GM15510 (cell line): ENCODE measurements around the gene ANTXR2.
A peak's percentile ranks its signal among the peaks of the same experiment; 100 is the strongest.

Experiments used
- POLR2A ChIP-seq: IDR thresholded peaks from 3 replicates; pipeline ENCODE4 v1.6.1; 2011; ENCODE audit warnings: borderline replicate concordance; ENCODE audit not compliant: insufficient read length; ENCODE audit errors: extremely low read depth

The ANTXR2 gene

DNA sequence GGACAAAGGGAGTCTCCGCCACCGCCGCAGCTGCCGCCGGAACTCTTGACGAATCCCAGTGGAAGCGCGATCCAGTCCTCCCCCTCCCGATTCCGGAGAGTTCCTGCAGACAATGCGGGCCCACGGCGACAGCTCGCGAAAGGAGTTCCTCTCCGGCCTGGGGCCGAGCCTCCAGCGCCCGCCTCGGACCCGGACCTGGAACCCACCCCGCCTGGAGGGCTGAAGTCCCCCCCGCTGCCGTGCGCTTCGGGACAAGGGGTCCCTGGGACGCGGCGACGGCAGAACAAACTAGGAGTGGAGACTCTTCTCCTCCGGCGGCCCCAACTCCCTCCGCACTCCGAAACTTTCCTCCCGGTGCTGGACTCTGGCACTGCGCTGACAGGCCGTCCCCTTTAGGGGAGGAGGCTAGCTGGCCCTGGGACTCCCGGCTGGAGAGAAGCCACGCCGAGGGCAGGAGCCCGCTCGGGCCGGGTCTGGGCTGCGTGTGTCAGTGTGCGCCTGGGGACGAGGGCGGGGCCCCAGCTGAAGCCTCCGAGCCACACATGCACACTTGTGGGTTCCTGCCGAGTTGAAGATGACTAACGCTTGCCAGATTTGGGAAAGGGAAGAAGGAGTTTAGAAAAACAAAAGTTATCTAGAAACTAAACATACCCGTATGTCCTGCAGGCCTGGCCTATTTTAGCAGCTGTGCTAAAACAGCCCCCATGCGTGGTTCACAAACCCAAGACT, at the start of gene ANTXR2:
ANTXR2 (minus strand) TSS at position 486 of the 729 bp plus-strand sequence. CDS start 669 bp downstream, outside the sequence.
- peak; percentile 46 for TF ChIP-seq POLR2A

DNA sequence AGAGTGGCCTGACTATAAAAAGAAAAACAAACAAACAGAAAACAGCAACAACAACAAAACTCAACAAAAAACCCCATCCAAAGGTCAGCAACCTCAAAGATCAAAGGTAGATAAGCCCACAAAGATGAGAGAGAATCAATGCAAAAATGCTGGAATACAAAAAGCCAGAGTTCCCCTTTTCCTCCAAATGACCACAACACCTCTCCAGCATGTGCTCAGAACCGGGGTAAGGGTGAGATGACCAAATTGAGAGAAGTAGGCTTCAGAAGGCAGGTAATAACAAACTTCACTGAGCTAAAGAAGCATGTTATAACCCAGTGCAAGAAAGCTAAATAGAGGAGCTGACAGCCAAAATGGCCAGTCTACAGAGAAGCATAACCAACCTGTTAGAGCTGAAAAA, 43.5 kb upstream of the ANTXR2 start:
- TF ChIP-seq POLR2A = no peak

DNA sequence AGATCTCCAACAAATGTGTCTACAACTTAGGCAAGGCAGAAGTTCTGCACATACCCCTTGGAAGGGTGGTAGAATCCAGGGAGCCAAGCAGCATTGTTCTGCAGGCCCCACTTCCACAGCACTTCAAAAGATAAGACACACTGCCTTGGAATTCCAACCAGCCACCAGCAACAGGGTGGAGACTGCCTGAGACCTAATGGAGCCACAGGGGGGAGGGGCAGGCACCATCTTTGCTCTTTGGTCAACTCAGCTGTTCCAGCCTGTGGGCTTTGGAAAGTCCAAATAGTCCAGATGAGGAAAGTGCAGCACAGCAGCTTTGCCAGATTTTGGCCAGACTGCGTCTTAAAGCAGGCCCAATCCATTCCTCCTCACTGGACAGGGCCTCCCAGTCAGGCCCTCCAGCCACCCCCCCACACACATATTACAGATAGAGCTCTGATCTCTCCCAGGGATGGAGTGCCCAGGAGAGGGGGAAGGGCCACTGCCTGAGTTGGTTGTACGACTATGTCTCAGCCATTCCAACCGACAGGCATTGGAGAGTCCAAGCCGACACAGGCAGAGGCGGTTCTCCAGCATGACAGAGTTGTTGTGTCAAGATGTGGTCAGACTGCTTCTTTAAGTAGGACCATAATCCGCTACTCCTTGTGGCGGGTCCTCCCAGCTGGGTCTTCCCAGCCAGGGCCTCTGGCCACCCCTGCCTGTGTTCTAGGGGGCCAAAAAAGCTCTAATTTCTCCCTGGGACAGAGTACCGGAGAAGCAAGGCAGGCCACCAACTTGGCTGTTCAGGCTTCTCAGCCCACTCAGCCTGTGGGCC, 42.5 kb upstream of the ANTXR2 start:
- TF ChIP-seq POLR2A = no peak

DNA sequence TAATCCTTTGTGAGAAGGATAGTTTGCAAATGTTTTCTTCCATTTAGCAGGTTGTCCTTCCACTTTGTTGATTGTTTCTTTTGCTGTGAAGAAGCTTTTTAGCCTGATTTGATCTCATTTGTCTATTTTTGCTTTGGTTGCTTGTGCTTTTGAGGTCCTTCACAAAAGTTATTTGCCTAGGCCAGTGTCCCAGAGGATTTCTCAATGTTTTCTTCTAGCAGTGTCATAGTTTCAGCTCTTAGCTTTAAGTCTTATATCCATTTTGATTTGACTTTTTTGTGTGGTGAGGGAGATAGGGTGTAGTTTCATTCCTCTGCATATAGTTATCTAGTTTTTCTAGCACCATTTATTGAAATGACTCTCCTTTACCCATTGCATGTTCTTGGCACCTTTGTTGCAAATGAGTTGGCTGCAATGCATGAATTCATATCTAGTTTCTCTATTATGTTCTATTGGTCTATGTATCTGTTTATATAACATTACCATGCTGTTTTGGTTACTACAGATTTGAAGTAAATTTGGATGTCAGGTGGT, 41.8 kb upstream of the ANTXR2 start:
- no peak for TF ChIP-seq POLR2A

DNA sequence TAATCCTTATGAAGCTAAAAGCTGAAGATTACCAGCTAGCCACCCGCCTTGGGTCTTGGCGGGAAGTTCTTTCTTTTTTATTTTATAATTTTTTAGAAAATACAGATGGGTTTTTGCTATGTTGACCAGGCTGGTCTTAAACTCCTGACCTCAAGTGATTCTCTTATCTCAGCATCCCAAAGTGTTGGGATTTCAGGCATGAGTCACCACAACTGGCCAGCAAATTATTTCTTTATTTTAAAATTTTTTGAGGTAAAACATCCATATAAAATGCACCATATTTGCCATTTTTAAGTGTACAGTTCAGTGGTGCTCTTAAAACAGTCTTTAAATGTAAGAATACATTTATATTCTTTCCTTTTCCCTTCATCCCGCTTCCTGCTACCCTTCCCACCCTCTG, 40.6 kb upstream of the ANTXR2 start:
- TF ChIP-seq POLR2A = no peak

DNA sequence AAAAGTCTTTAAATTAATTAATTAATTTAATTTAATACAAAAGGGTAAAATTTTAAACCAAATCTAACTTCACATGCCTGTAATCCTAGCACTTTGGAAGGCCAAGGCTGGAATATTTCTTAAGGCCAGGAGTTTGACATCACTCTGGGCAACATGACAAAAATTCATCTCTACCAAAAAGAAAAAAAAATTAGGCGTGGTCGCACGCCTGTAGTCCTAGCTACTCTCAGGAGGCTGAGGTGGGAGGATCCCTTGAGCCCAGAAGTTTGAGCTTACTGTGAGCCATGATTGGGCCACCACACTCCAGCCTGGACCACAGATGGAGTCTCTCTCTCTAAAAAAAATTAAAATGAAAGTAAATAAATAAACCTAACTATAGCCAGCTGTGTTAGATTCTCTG, 39.2 kb upstream of the ANTXR2 start:
- TF ChIP-seq POLR2A = no peak

DNA sequence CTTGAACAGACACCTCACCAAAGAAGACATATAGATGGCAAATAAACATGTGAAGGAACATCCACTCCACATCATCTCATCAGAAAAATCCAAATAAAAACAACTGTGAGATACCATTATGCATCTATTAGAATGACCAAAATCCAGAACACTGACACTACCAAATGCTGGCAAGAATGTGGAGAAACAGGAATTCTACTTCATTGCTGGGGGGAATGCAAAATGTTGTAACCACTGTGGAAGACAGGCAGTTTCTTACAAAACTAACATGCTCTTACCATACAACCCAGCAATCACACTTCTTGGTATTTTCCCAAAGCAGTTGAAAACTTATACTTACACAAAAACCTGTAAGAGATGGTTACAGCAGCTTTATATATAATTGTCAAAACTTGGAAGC, 38.2 kb upstream of the ANTXR2 start:
- TF ChIP-seq POLR2A = no peak

DNA sequence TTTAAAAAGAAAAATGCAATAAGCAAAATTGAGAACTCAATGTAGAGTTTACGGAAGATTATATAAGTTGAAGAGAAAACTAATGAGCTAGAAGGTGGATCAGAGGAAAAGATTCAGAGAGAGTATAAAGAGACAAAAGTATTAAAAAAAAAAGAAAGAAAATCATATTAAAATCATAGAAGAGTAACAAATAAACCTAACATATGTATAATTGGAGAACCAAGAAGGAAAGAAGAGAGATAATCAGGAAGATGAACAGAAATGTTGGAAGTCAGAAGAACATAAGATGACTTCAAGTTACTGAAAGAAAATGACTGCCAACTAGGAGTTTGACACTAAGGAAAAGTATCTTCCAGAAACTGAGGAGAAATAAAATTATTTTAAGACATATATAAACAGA, 34.3 kb upstream of the ANTXR2 start:
- TF ChIP-seq POLR2A = no peak

DNA sequence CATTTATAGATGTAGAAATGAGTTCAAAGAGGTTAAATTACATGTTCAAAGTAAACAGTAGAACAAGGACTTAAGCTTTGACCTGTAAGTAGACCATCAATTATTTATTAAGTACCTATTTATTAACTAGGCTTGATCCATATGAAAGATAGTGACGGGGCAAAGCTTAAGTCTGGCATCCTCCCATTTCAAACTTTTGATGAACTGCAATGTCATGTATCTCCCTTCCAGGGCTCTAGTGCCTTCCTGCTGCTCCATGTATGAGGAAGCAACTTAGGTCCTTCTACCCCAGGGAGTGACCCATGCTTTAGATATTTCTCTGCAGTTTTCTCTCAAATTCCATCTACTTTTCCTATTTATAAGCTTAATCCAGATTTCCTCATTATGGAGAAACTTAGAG, 31.9 kb upstream of the ANTXR2 start:
- no peak for TF ChIP-seq POLR2A

DNA sequence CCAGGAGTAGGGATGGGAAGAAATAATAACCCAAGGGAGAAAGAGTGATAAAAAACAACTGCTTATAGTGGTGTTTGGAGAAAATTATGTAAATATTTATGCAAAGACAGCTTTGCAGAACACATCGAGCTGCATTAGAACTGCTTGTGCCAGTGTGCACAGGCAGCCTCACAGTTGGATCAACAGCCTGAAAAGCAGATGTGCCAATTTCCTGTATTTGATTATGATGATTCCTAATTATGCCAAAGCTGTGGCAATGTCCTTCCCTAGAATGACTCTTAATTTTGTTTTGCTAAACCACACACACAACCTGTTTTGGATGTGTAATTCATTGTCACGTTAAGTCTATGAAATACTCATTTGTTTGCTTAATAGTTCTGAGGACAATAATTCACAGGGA, 30.6 kb upstream of the ANTXR2 start:
- TF ChIP-seq POLR2A = no peak

DNA sequence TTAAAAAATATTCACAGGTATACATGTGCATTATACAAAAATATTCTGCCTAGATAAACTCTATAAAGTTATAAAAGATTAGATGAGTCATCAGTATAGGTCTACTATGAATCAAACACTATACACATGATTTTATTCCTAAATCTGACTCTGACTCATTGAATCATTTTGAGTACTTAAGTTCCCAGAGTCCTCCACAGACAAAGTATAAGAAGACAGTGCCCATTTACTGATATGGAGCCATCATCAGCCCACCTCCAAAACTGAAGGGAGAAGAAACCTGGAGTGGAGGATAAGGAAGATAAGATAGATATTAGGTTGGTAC, 28.7 kb upstream of the ANTXR2 start:
- TF ChIP-seq POLR2A = no peak

DNA sequence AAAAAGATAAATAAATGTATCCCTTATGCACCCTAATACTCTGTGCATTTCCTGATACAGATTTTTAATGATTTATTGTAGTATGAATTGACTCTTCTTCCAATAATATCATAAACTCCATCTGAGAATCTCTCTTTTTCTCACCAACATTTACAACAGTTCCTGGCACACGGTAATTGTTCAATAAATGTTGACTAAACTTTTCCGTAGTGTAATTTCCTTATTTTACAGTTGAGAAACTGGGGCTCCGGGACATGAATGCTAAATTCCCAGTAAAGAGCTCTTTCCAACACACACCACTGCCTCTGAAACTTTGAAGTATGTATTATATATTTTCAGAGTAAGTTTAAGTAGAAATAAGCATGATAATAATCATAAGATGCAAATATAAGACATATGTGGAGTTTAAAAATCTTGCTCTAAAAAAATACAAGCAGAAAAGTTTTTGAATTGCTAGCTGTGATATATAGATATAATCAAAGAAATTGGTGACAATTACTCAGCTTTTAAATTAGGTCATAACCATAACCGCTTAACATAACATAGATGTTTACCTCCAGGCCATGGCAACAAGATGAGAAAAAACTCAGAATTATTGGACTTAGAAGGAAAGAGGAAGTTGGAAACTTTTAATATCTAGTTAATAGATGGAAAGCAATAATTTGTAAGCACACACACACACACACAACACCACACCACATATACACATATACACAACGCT, 28.2 kb upstream of the ANTXR2 start:
- TF ChIP-seq POLR2A = no peak

DNA sequence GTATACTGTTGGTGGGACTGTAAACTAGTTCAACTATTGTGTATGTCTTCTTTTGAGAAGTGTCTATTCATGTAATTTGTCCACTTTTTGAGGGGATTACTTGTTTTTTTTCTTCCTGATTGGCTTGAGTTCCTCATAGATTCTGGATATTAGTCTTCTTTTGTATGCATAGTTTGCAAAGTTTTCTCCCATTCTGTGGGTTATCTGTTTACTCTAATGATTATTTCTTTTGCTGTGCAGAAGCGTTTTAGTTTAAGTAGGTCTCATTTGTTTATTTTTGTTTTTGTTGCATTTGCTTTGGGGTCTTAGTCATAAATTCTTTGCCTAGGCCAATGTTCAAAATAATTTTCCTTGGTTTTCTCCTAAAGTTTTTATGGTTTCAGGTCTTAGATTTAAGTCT, 26.6 kb upstream of the ANTXR2 start:
- TF ChIP-seq POLR2A = no peak

DNA sequence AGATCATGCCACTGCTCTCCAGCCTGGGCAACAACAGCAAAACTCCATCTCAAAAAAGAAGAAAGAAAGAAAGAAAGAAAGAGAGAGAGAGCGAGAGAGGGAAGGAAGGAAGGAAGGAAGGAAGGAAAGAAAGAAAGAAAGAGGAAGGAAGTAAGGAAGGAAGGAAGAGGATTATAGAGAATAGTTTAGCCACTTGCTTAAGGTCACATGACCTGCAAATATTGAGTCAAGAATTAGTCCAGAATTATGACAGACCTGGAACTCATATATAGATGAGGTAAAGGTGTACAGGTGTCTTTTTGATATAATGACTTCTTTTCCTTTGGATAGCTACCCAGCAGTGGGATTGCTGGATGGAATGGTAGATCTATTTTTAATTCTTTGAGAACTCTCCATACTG, 25.6 kb upstream of the ANTXR2 start:
- no peak for TF ChIP-seq POLR2A
